K562 (cell line): ENCODE measurements around the gene FAM53B. TPM values are rescaled to one million over a fixed set of nuclear protein-coding genes. Genes with fewer than 3 reads are reported as not detected.
A peak's percentile ranks its signal among the peaks of the same experiment; 100 is the strongest.

ENCODE experiments used
- ATF1 ChIP-seq, 2 experiments: fragments of 450-650 bp in 1 of 2; IDR thresholded peaks; 2 replicates each; pipeline ENCODE4 v1.6.1; 2016; ENCODE audit warnings: missing compliant biosample characterization in 1 of 2, missing genetic modification characterization in 1 of 2
- BACH1 ChIP-seq: fragments of 200-800 bp; sonication (Bioruptor generic); IDR thresholded peaks from 2 replicates; pipeline ENCODE4 v1.6.1; 2016; ENCODE audit warnings: missing genetic modification characterization, missing compliant biosample characterization
- BHLHE40 ChIP-seq: IDR thresholded peaks from 2 replicates; pipeline ENCODE4 v1.6.1; 2011; ENCODE audit warnings: low read length, improper control_type of control experiment
- C11orf30 ChIP-seq: fragments of 450-650 bp; IDR thresholded peaks from 2 replicates; pipeline ENCODE4 v1.6.1; 2016; ENCODE audit warnings: low read depth, mild to moderate bottlenecking
- CBFA2T3 ChIP-seq: fragments of 450-650 bp; IDR thresholded peaks from 2 replicates; pipeline ENCODE4 v1.6.1; 2017
- ESRRB ChIP-seq: fragments of 250-450 bp; sonication (Bioruptor Pico); IDR thresholded peaks from 2 replicates; pipeline ENCODE4 v1.5.0; 2020; ENCODE audit warnings: mild to moderate bottlenecking, moderate library complexity, borderline replicate concordance
- L3MBTL2 ChIP-seq: fragments of 450-650 bp; IDR thresholded peaks from 2 replicates; pipeline ENCODE4 v1.6.1; 2016; ENCODE audit warnings: mild to moderate bottlenecking, moderate library complexity
- MAFF ChIP-seq: IDR thresholded peaks from 2 replicates; pipeline ENCODE4 v1.6.1; 2012; ENCODE audit warnings: low read length, improper control_type of control experiment
- MAFG ChIP-seq: fragments of 450-650 bp; conservative IDR thresholded peaks from 2 replicates; pipeline ENCODE4 v1.6.1; 2016; ENCODE audit warnings: missing genetic modification characterization, missing compliant biosample characterization
- MAFK ChIP-seq: IDR thresholded peaks from 2 replicates; pipeline ENCODE4 v1.6.1; 2011; ENCODE audit warnings: low read length, improper control_type of control experiment
- MYC ChIP-seq, 2 experiments: fragments of 250-450 bp in 1 of 2; sonication (Bioruptor Pico) in 1 of 2; IDR thresholded peaks; 2 replicates each; pipeline versions ENCODE4 v1.5.1 to v1.6.1; 2012 to 2021; ENCODE audit warnings: low read depth in 2 of 2, borderline replicate concordance in 1 of 2, improper control_type of control experiment in 1 of 2, low read length in 1 of 2, mild to moderate bottlenecking in 1 of 2, moderate library complexity in 1 of 2
- NRF1 ChIP-seq, 2 experiments: fragments of 450-650 bp; IDR thresholded peaks in 1 of 2; conservative IDR thresholded peaks in 1 of 2; 2 replicates each; pipeline ENCODE4 v1.6.1; 2014; ENCODE audit warnings: mild to moderate bottlenecking in 2 of 2
- RNF2 ChIP-seq: sonication (generic); IDR thresholded peaks from 2 replicates; pipeline ENCODE4 v1.6.1; 2016
- SAP30 ChIP-seq: fragments of 200-600 bp; sonication (generic); IDR thresholded peaks from 2 replicates; pipeline ENCODE4 v1.6.1; 2012; ENCODE audit warnings: borderline replicate concordance, low read depth, mild to moderate bottlenecking, moderate library complexity, low read length, control low read depth, inconsistent platforms; ENCODE audit not compliant: insufficient read depth, poor library complexity, severe bottlenecking
- TCF3 ChIP-seq: sonication (generic); formaldehyde crosslinking; IDR thresholded peaks from 2 replicates; pipeline ENCODE4 v1.4.0; 2020; ENCODE audit warnings: mild to moderate bottlenecking, missing genetic modification reagents
- TEAD2 ChIP-seq: fragments of 450-650 bp; IDR thresholded peaks from 2 replicates; pipeline ENCODE4 v1.6.1; 2016; ENCODE audit warnings: missing genetic modification characterization, control low read depth, missing compliant biosample characterization
- TGIF2 ChIP-seq: sonication (generic); formaldehyde crosslinking; IDR thresholded peaks from 2 replicates; pipeline ENCODE4 v1.8.1; 2022; ENCODE audit warnings: mild to moderate bottlenecking, missing genetic modification reagents, moderate library complexity
- ZNF175 ChIP-seq: fragments of 200-800 bp; sonication (Bioruptor generic); IDR thresholded peaks from 2 replicates; pipeline ENCODE4 v1.6.1; 2016; ENCODE audit warnings: low read depth, mild to moderate bottlenecking, missing genetic modification characterization, missing compliant biosample characterization
- polyA plus RNA-seq, 8 experiments: library from polyadenylated mRNA; depleted of rRNA in 4 of 8; stranded (reverse) in 5 of 8; unstranded in 3 of 8; fragments of >200 nt; fragmentation: Nextera tagmentation in 2 of 8; fragmentation: Illumina TruSeq in 1 of 8; extraction: Ambion mirVana in 2 of 8; extraction: Trizol in 1 of 8; gene quantifications; 2 replicates each; pipeline versions ENCODE4 v1.2.1 to v1.2.3, GENCODE V29; 2011 to 2014; ENCODE audit warnings: inconsistent platforms in 1 of 8, missing spikeins in 1 of 8
- total RNA-seq, 7 experiments: library from RNA; depleted of rRNA in 6 of 7; stranded (reverse); fragments of >200 nt in 6 of 7; fragmentation: Illumina TruSeq in 2 of 7; extraction: Trizol in 2 of 7; gene quantifications; 2 replicates each; pipeline versions ENCODE4 v1.2.1 to v1.2.3, GENCODE V29; 2011 to 2021; ENCODE audit warnings: low replicate concordance in 1 of 7
- TF ChIP-seq, protein P1 (sequence below): IDR thresholded peaks from 2 replicates; pipeline ENCODE4 v1.6.1; 2011; ENCODE audit warnings: borderline replicate concordance, low read depth, mild to moderate bottlenecking, moderate library complexity, low read length; ENCODE audit not compliant: insufficient read depth, poor library complexity, severe bottlenecking
- TF ChIP-seq, protein P2 (sequence below), 2 experiments: fragments of 450-650 bp; conservative IDR thresholded peaks; 2 replicates each; pipeline ENCODE4 v1.6.1; 2017; ENCODE audit warnings: mild to moderate bottlenecking in 2 of 2, moderate library complexity in 2 of 2
- TF ChIP-seq, protein P3 (sequence below): fragments of 450-650 bp; IDR thresholded peaks from 2 replicates; pipeline ENCODE4 v1.6.1; 2017; ENCODE audit warnings: antibody characterized with exemption, mild to moderate bottlenecking

Gene FAM53B
- total and polyA plus RNA-seq, 9 of the 15 experiments (the other 6 are each of a cell fraction or from before 2014, with no cell fraction given) = 0.03 to 16.5 (median 5.0) TPM

DNA sequence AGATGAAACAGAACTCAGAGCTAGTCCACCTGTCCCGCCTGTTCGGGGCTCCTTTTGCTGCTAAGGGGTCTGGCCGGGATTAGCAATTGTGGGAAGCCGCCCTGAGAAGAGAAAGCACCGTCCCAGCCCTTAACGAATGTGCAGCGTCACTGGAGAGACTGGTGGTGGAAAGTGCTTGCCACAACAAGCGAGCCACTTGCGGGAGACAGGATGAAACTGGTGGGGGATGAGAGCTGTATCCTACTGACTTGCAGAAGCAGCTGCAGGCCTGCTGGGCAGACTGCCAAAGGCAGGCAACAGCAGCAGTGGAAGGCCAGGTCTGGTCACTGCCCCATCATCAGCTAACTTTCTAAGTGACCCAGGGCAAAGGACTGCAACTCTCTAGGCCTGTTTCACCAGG, 95.4 kb downstream of the FAM53B start (continued):
- 0 out of 4 replicates have a peak, but pooled peaks of 1 of the 2 experiments have one; percentile 15 for TF ChIP-seq NRF1 (conservative IDR thresholded peaks at IDR 0.05 in 1 of 2, IDR thresholded peaks at IDR 0.05 in 1 of 2)
- TF ChIP-seq ESRRB (CRISPR knock-in tag) = no peak
- no peak for TF ChIP-seq L3MBTL2
- peak; percentile 90 for TF ChIP-seq C11orf30
- TF ChIP-seq BACH1 (tag) = 0 out of 2 replicates have a peak, but pooled peaks have one; percentile 27
- 0 out of 2 replicates have a peak, but pooled peaks have one; percentile 35 for TF ChIP-seq RNF2
- no peak for TF ChIP-seq TEAD2 (tag)
- TF ChIP-seq CBFA2T3 = peak; percentile 43
- TF ChIP-seq TGIF2 (CRISPR knock-in tag) = no peak
- TF ChIP-seq, protein P1, sequence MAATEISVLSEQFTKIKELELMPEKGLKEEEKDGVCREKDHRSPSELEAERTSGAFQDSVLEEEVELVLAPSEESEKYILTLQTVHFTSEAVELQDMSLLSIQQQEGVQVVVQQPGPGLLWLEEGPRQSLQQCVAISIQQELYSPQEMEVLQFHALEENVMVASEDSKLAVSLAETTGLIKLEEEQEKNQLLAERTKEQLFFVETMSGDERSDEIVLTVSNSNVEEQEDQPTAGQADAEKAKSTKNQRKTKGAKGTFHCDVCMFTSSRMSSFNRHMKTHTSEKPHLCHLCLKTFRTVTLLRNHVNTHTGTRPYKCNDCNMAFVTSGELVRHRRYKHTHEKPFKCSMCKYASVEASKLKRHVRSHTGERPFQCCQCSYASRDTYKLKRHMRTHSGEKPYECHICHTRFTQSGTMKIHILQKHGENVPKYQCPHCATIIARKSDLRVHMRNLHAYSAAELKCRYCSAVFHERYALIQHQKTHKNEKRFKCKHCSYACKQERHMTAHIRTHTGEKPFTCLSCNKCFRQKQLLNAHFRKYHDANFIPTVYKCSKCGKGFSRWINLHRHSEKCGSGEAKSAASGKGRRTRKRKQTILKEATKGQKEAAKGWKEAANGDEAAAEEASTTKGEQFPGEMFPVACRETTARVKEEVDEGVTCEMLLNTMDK = no peak
- TF ChIP-seq SAP30 = no peak
- no peak for TF ChIP-seq ATF1 (CRISPR knock-in tag; IDR thresholded peaks at IDR 0.05)
- TF ChIP-seq ATF1 (tag; IDR thresholded peaks at IDR 0.05) = peak; percentile 22; the same call in 1 of the 2 replicates
- TF ChIP-seq MYC (IDR thresholded peaks at IDR 0.05; ENCODE audit: low read depth, low read length) = 0 out of 2 replicates have a peak, but pooled peaks have one; percentile 20
- no peak for TF ChIP-seq MYC (CRISPR knock-in tag; IDR thresholded peaks at IDR 0.05; ENCODE audit: borderline replicate concordance, low read depth)
- peak; percentile 58; the same call in 1 of the 2 replicates for TF ChIP-seq MAFF
- peak; percentile 48; the same call in 1 of the 2 replicates for TF ChIP-seq TCF3
- TF ChIP-seq, protein P2, sequence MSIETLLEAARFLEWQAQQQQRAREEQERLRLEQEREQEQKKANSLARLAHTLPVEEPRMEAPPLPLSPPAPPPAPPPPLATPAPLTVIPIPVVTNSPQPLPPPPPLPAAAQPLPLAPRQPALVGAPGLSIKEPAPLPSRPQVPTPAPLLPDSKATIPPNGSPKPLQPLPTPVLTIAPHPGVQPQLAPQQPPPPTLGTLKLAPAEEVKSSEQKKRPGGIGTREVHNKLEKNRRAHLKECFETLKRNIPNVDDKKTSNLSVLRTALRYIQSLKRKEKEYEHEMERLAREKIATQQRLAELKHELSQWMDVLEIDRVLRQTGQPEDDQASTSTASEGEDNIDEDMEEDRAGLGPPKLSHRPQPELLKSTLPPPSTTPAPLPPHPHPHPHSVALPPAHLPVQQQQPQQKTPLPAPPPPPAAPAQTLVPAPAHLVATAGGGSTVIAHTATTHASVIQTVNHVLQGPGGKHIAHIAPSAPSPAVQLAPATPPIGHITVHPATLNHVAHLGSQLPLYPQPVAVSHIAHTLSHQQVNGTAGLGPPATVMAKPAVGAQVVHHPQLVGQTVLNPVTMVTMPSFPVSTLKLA (conservative IDR thresholded peaks at IDR 0.05) = peak in 1 of 2 experiments; percentile 46; a peak in 2 of 4 replicates
- peak; percentile 38; the same call in 1 of the 2 replicates for TF ChIP-seq ZNF175 (CRISPR knock-in tag)
- TF ChIP-seq, protein P3, sequence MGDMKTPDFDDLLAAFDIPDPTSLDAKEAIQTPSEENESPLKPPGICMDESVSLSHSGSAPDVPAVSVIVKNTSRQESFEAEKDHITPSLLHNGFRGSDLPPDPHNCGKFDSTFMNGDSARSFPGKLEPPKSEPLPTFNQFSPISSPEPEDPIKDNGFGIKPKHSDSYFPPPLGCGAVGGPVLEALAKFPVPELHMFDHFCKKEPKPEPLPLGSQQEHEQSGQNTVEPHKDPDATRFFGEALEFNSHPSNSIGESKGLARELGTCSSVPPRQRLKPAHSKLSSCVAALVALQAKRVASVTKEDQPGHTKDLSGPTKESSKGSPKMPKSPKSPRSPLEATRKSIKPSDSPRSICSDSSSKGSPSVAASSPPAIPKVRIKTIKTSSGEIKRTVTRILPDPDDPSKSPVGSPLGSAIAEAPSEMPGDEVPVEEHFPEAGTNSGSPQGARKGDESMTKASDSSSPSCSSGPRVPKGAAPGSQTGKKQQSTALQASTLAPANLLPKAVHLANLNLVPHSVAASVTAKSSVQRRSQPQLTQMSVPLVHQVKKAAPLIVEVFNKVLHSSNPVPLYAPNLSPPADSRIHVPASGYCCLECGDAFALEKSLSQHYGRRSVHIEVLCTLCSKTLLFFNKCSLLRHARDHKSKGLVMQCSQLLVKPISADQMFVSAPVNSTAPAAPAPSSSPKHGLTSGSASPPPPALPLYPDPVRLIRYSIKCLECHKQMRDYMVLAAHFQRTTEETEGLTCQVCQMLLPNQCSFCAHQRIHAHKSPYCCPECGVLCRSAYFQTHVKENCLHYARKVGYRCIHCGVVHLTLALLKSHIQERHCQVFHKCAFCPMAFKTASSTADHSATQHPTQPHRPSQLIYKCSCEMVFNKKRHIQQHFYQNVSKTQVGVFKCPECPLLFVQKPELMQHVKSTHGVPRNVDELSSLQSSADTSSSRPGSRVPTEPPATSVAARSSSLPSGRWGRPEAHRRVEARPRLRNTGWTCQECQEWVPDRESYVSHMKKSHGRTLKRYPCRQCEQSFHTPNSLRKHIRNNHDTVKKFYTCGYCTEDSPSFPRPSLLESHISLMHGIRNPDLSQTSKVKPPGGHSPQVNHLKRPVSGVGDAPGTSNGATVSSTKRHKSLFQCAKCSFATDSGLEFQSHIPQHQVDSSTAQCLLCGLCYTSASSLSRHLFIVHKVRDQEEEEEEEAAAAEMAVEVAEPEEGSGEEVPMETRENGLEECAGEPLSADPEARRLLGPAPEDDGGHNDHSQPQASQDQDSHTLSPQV = peak; percentile 77
- peak; percentile 47; the same call in 1 of the 2 replicates for TF ChIP-seq MAFK
- 0 out of 2 replicates have a peak, but pooled peaks have one; percentile 21 for TF ChIP-seq BHLHE40
- TF ChIP-seq MAFG (tag) = peak; percentile 87
